HUES6 (cell line): ENCODE results near the gene FLNB.

ENCODE experiments used
- H3K27ac ChIP-seq: 2 replicates; pipeline ENCODE4 v1.7.0; 2013; ENCODE audit warnings: low read depth, mild to moderate bottlenecking, low read length, inconsistent platforms
- H3K27me3 ChIP-seq: 2 replicates; pipeline ENCODE4 v1.6.1; 2013; ENCODE audit warnings: low read length; ENCODE audit not compliant: control insufficient read depth, insufficient read depth
- H3K36me3 ChIP-seq: 2 replicates; pipeline ENCODE4 v1.6.1; 2013; ENCODE audit warnings: low read length; ENCODE audit not compliant: control insufficient read depth, insufficient read depth
- H3K4me1 ChIP-seq: 2 replicates; pipeline ENCODE4 v1.6.1; 2013; ENCODE audit warnings: low read length; ENCODE audit not compliant: control insufficient read depth, insufficient read depth
- H3K4me3 ChIP-seq: 2 replicates; pipeline ENCODE4 v1.5.1; 2013; ENCODE audit warnings: low read depth, low read length
- H3K9ac ChIP-seq: one replicate; pipeline ENCODE4 v1.6.1; 2013; ENCODE audit warnings: mild to moderate bottlenecking, low read length
- H3K9me3 ChIP-seq: 2 replicates; pipeline ENCODE4 v1.6.1; 2013; ENCODE audit warnings: low read depth, low read length; ENCODE audit not compliant: control insufficient read depth, insufficient read depth

Gene FLNB

GRCh38 chr3:58071480-58071971 lies 63.3 kb downstream of the FLNB start:
- no peak overlapping the region for H3K27ac ChIP-seq
- H3K9me3 ChIP-seq = no peaks in the 10 kb centered on the region
- H3K27me3 ChIP-seq = no peaks in the 10 kb centered on the region
- H3K9ac ChIP-seq = no peak overlapping the region
- H3K4me3 ChIP-seq = no peak overlapping the region
- peaks cover 14% of the 10 kb centered on the region; the same call in 1 of the 2 replicates for H3K4me1 ChIP-seq
- peaks cover under 1% of the 10 kb centered on the region; the same call in 1 of the 2 replicates for H3K36me3 ChIP-seq

- no peaks in the 10 kb centered on the region for H3K9me3 ChIP-seq
- H3K36me3 ChIP-seq = peaks cover 7% of the 10 kb centered on the region
- H3K4me1 ChIP-seq = peaks cover 14% of the 10 kb centered on the region; the same call in 1 of the 2 replicates
- H3K4me3 ChIP-seq = no peak overlapping the region
- no peak overlapping the region for H3K9ac ChIP-seq
- no peaks in the 10 kb centered on the region for H3K27me3 ChIP-seq
- no peak overlapping the region for H3K27ac ChIP-seq
Observed at GRCh38 chr3:58072052-58072762, 64.0 kb downstream of the FLNB start.

- H3K36me3 ChIP-seq = peaks cover 13% of the 10 kb centered on the region
- no peaks in the 10 kb centered on the region for H3K9me3 ChIP-seq
- no peak overlapping the region for H3K27ac ChIP-seq
- H3K4me1 ChIP-seq = peaks cover 14% of the 10 kb centered on the region; the same call in 1 of the 2 replicates
- H3K27me3 ChIP-seq = no peaks in the 10 kb centered on the region
- H3K9ac ChIP-seq = no peak overlapping the region
- no peak overlapping the region for H3K4me3 ChIP-seq
Observed at GRCh38 chr3:58072763-58073130, 64.5 kb downstream of the FLNB start.

- H3K4me1 ChIP-seq = 0 out of 2 replicates have a peak, but pooled peaks cover 8% of the 10 kb centered on the region
- no peak overlapping the region for H3K27ac ChIP-seq
- H3K27me3 ChIP-seq = no peaks in the 10 kb centered on the region
- no peak overlapping the region for H3K9ac ChIP-seq
- H3K36me3 ChIP-seq = peaks cover 20% of the 10 kb centered on the region
- H3K9me3 ChIP-seq = no peaks in the 10 kb centered on the region
- no peak overlapping the region for H3K4me3 ChIP-seq
Observed at GRCh38 chr3:58073301-58074108, 65.3 kb downstream of the FLNB start.

- H3K27me3 ChIP-seq = no peaks in the 10 kb centered on the region
- no peak overlapping the region for H3K27ac ChIP-seq
- peaks cover 26% of the 10 kb centered on the region for H3K36me3 ChIP-seq
- no peak overlapping the region for H3K4me3 ChIP-seq
- 0 out of 2 replicates have a peak, but pooled peaks cover 8% of the 10 kb centered on the region for H3K4me1 ChIP-seq
- no peaks in the 10 kb centered on the region for H3K9me3 ChIP-seq
- no peak overlapping the region for H3K9ac ChIP-seq
Observed at GRCh38 chr3:58074116-58074715, 66.0 kb downstream of the FLNB start.

GRCh38 chr3:58074997-58075396 lies 66.8 kb downstream of the FLNB start:
- Histone ChIP-seq H3K36me3 (peaks cover 33% of the 10 kb centered on the region), H3K27ac (no peak overlapping the region), H3K4me1 (0 out of 2 replicates have a peak, but pooled peaks cover 8% of the 10 kb centered on the region), H3K9ac (no peak overlapping the region), H3K27me3 (no peaks in the 10 kb centered on the region), H3K9me3 (no peaks in the 10 kb centered on the region), H3K4me3 (no peak overlapping the region)

GRCh38 chr3:58077596-58078285 lies 69.5 kb downstream of the FLNB start:
- H3K9ac ChIP-seq = no peak overlapping the region
- 0 out of 2 replicates have a peak, but pooled peaks cover 5% of the 10 kb centered on the region for H3K4me1 ChIP-seq
- no peak overlapping the region for H3K27ac ChIP-seq
- no peaks in the 10 kb centered on the region for H3K9me3 ChIP-seq
- peaks cover 48% of the 10 kb centered on the region for H3K36me3 ChIP-seq
- no peaks in the 10 kb centered on the region for H3K27me3 ChIP-seq
- no peak overlapping the region for H3K4me3 ChIP-seq

- H3K4me3 ChIP-seq = no peak overlapping the region
- no peaks in the 10 kb centered on the region for H3K9me3 ChIP-seq
- H3K36me3 ChIP-seq = peaks cover 51% of the 10 kb centered on the region
- peaks cover 7% of the 10 kb centered on the region for H3K4me1 ChIP-seq
- H3K27ac ChIP-seq = no peak overlapping the region
- no peaks in the 10 kb centered on the region for H3K27me3 ChIP-seq
- no peak overlapping the region for H3K9ac ChIP-seq
Observed at GRCh38 chr3:58078610-58079009, 70.4 kb downstream of the FLNB start.

- no peaks in the 10 kb centered on the region for H3K9me3 ChIP-seq
- H3K4me1 ChIP-seq = peaks cover 9% of the 10 kb centered on the region
Observed at GRCh38 chr3:58079773-58080172, 71.6 kb downstream of the FLNB start.

GRCh38 chr3:58082047-58082446 lies 73.8 kb downstream of the FLNB start:
- Histone ChIP-seq H3K4me1 (peaks cover 4% of the 10 kb centered on the region), H3K9me3 (no peaks in the 10 kb centered on the region), H3K27me3 (no peaks in the 10 kb centered on the region), H3K9ac (no peak overlapping the region), H3K27ac (no peak overlapping the region), H3K4me3 (no peak overlapping the region), H3K36me3 (peaks cover 55% of the 10 kb centered on the region)

More at GRCh38 chr3:58079773-58080172, 71.6 kb downstream of the FLNB start:
- no peaks in the 10 kb centered on the region for H3K27me3 ChIP-seq
- H3K27ac ChIP-seq = no peak overlapping the region
- peaks cover 52% of the 10 kb centered on the region for H3K36me3 ChIP-seq
- no peak overlapping the region for H3K9ac ChIP-seq
- H3K4me3 ChIP-seq = no peak overlapping the region
